Panc1 (cell line): ENCODE data around the gene RAD23A.

Source experiments
- CTCF ChIP-seq: fragments of 450-650 bp; IDR thresholded peaks from 2 replicates; pipeline ENCODE4 v1.5.1; 2017; ENCODE audit warnings: mild to moderate bottlenecking
- POLR2AphosphoS5 ChIP-seq: IDR thresholded peaks from 2 replicates; pipeline ENCODE4 v1.6.1; 2012; ENCODE audit warnings: mild to moderate bottlenecking, low read depth, low read length, moderate library complexity
- REST ChIP-seq, 2 experiments: IDR thresholded peaks; 2 replicates each; pipeline ENCODE4 v1.6.1; 2011 to 2012; ENCODE audit warnings: low read depth in 2 of 2, control low read depth in 1 of 2, low read length in 1 of 2, mild to moderate bottlenecking in 1 of 2, moderate library complexity in 1 of 2; ENCODE audit not compliant: insufficient read depth in 1 of 2
- SIN3A ChIP-seq: IDR thresholded peaks from 2 replicates; pipeline ENCODE4 v1.6.1; 2012; ENCODE audit warnings: low read depth, mild to moderate bottlenecking, low read length, moderate library complexity, borderline replicate concordance; ENCODE audit not compliant: insufficient read depth
- TCF7L2 ChIP-seq: IDR thresholded peaks from 2 replicates; pipeline ENCODE4 v1.6.1; 2011; ENCODE audit warnings: mild to moderate bottlenecking, low read depth, low read length, inconsistent platforms

GRCh38 chr19:12918253-12918652 lies 27.4 kb upstream of the RAD23A start:
- TF ChIP-seq CTCF = no peak
- no peak for TF ChIP-seq POLR2AphosphoS5
- no peak for TF ChIP-seq REST (IDR thresholded peaks at IDR 0.05; ENCODE audit: insufficient read depth in 1 of 2, low read depth in 2 of 2, low read length in 1 of 2)
- no peak for TF ChIP-seq SIN3A
- TF ChIP-seq TCF7L2 = no peak
